CD4-positive, alpha-beta T cell (primary cell): ENCODE results near the gene SBNO2. TPM values are rescaled to one million over a fixed set of nuclear protein-coding genes. Genes with fewer than 3 reads are reported as not detected.
A peak's percentile ranks its signal among the peaks of the same experiment; 100 is the strongest.

Experiments used
- ATAC-seq: fragments of 200-7000 bp; cut with Tn5 transposase; one replicate; pipeline ENCODE4 v1.10.0; 2022; ENCODE audit warnings: mild to moderate bottlenecking; ENCODE audit not compliant: poor library complexity
- CTCF ChIA-PET: fragments of 350-600 bp; sonication (Branson Sonifier 250); formaldehyde crosslinking; loops from one replicate; lab custom pipeline; 2021; ENCODE audit warnings: antibody characterized with exemption, inconsistent platforms; lab: Charles Lee
- POLR2A ChIA-PET: fragments of 350-600 bp; sonication (Branson Sonifier 250); formaldehyde crosslinking; loops from one replicate; lab custom pipeline; 2021; ENCODE audit warnings: antibody characterized with exemption, inconsistent platforms; lab: Charles Lee
- DNase-seq, 14 experiments: peaks; one replicate each; pipeline ENCODE4 v3.0.0-alpha.2; 2013 to 2020; ENCODE audit warnings: mixed read lengths in 2 of 14
- H3K27ac ChIP-seq, 2 donors: one replicate each; pipeline versions ENCODE4 v1.5.1 to v1.7.0; 2013; ENCODE audit warnings: low read length in 2 of 2, low read depth in 1 of 2, mild to moderate bottlenecking in 1 of 2
- H3K27me3 ChIP-seq, 2 experiments: 1 replicate in 1 of 2; 2 replicates in 1 of 2; pipeline versions ENCODE4 v1.6.1 to v1.7.0; 2013; ENCODE audit warnings: low read length in 2 of 2, control low read depth in 1 of 2, mild to moderate bottlenecking in 1 of 2, moderate library complexity in 1 of 2; ENCODE audit not compliant: insufficient read depth in 2 of 2, control insufficient read depth in 1 of 2
- H3K36me3 ChIP-seq: one replicate; pipeline ENCODE4 v1.6.1; 2013; ENCODE audit warnings: low read length, control low read depth; ENCODE audit not compliant: insufficient read depth
- H3K4me1 ChIP-seq: one replicate; pipeline ENCODE4 v1.6.1; 2013; ENCODE audit warnings: low read length, control low read depth; ENCODE audit not compliant: insufficient read depth
- H3K4me3 ChIP-seq: one replicate; pipeline ENCODE4 v1.5.1; 2013; ENCODE audit warnings: mild to moderate bottlenecking, low read length, moderate library complexity
- H3K9me3 ChIP-seq, 2 experiments: 1 replicate in 1 of 2; 2 replicates in 1 of 2; pipeline versions ENCODE4 v1.6.1 to v1.7.0; 2013; ENCODE audit warnings: low read length in 2 of 2, mild to moderate bottlenecking in 2 of 2, control low read depth in 1 of 2, moderate library complexity in 1 of 2; ENCODE audit not compliant: control insufficient read depth in 1 of 2, insufficient read depth in 1 of 2
- H3K27ac Mint-ChIP-seq: one replicate; pipeline ENCODE4 v1.8.0; 2020; ENCODE audit warnings: mixed read lengths
- H3K27me3 Mint-ChIP-seq: one replicate; pipeline ENCODE4 v1.8.0; 2021; ENCODE audit warnings: mixed read lengths
- H3K36me3 Mint-ChIP-seq: one replicate; pipeline ENCODE4 v1.8.0; 2021; ENCODE audit warnings: low read depth, mixed read lengths
- H3K4me1 Mint-ChIP-seq: one replicate; pipeline ENCODE4 v1.8.0; 2021; ENCODE audit warnings: low read depth, mixed read lengths
- H3K4me3 Mint-ChIP-seq: one replicate; pipeline ENCODE4 v1.8.0; 2020; ENCODE audit warnings: mild to moderate bottlenecking, mixed read lengths
- H3K9me3 Mint-ChIP-seq: one replicate; pipeline ENCODE4 v1.8.0; 2020; ENCODE audit warnings: mixed read lengths
- intact Hi-C, 2 experiments: fragments of 100-400 bp; cut with DNase I in 1 of 2; cut with micrococcal nuclease in 1 of 2; formaldehyde crosslinking; loops; one replicate each; pipeline versions ENCODE4 v1.15.1 to v1.9.0; 2023 to 2025; cut with DNase I, micrococcal nuclease
- total RNA-seq, 174 experiments: library from RNA in 2 of 174; stranded (reverse) in 2 of 174; gene quantifications; one replicate each; pipeline ENCODE4 v1.2.3 and lab custom pipeline; 2021 to 2026
- TF ChIP-seq, protein P1 (sequence below): fragments of 200-600 bp; IDR thresholded peaks from one replicate; pipeline ENCODE4 v1.8.0; 2022; ENCODE audit warnings: antibody characterized with exemption, mild to moderate bottlenecking

The SBNO2 gene
- total RNA-seq, 2 experiments from 2014 or later: 126 to 137 TPM

DNA sequence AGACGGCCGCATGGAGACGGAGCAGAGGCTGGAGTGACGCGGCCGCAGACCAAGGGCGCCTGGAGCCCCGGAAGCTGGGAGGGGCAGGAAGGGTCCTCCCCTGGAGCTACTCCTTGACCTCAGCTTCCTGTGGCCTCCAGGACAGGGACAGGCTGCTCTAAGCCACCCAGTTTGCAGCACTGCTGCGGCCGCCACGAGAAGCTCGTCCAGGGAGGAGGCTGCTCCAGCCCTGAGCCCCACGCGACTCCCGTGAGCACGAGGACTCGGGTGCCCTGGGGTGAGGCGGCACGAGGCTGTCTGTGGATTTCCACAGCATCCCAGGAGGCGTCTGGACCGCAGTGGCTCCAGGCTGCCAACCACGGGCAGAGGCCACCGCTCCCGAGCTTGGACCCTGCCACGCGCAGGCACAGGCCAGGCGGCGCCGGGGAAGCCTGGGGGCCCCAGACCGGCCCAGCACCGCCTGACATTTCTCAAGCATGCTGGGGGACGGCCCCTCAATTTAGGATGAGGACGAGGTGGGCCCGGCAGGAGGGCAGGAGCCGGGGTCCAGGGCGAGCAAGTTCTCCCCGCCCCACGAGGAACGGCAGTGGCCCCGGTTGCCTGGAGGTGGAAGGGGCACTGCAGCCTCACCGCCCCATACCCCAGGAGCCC, 10.7 kb downstream of the SBNO2 start:
- H3K4me3 Mint-ChIP-seq: no peak overlapping the region

DNA sequence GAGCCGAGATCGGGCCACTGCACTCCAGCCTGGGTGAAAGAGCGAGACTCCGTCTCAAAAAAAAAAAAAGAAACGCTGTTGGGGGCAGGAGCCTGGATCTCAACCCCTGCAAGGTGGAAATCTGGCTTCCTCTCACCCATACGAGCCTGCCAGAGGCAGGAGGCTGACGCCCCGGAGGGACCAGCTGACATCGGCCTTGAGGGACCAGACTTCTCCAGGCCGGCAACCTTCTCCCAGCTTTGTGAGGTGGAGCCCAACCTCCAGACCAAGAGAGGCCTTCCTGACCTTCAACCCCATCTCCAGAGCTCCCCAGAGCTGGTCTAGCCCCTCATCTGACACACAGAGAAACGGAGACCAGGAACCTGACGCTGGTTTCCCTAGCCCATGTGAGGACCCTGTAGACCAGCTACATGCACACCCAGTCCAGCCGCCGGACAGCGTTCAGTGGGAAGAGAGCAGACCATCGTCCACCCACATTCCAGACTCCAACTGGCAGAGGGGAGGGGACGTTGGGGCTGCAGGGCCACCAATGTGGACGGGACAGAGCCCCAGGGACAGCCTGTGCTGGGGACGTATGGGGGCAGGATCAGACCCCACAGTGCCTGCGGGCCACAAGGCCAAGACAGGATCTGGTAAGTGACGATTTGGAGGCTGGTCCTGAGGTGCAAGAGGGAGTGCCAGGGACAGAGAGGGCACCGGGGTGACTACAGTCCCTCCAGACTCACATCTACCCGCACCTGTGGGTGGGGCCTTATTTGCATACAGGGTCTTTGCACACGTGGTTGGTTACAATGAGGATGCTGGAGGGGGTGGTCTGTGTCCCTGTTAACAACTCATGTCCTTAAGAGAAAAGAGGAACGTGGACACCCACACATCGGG, 11.4 kb downstream of the SBNO2 start:
- peak overlapping the region; percentile 32 for H3K27ac Mint-ChIP-seq
- DNase-seq (no peak), ATAC-seq (no peak)
- no peak overlapping the region for H3K4me3 Mint-ChIP-seq
- intact Hi-C loops: no loop called here
- POLR2A ChIA-PET: no interaction called here
- H3K4me3 ChIP-seq: no peak overlapping the region
- no peak overlapping the region for H3K27ac ChIP-seq
- peaks cover 17% of the 10 kb centered on the region for H3K36me3 ChIP-seq
- H3K4me1 Mint-ChIP-seq: peaks cover 5% of the 10 kb centered on the region
- no peaks in the 10 kb centered on the region for H3K27me3 Mint-ChIP-seq
- no peaks in the 10 kb centered on the region for H3K27me3 ChIP-seq
- H3K4me1 ChIP-seq: peaks cover 4% of the 10 kb centered on the region
- CTCF ChIA-PET: interaction anchor here (1.5 kb wide), 1 partner anchor 49 kb away, joined by 3 read pairs; no protein-coding TSS in a partner anchor
- H3K9me3 ChIP-seq: no peaks in the 10 kb centered on the region
- TF ChIP-seq, protein P1, sequence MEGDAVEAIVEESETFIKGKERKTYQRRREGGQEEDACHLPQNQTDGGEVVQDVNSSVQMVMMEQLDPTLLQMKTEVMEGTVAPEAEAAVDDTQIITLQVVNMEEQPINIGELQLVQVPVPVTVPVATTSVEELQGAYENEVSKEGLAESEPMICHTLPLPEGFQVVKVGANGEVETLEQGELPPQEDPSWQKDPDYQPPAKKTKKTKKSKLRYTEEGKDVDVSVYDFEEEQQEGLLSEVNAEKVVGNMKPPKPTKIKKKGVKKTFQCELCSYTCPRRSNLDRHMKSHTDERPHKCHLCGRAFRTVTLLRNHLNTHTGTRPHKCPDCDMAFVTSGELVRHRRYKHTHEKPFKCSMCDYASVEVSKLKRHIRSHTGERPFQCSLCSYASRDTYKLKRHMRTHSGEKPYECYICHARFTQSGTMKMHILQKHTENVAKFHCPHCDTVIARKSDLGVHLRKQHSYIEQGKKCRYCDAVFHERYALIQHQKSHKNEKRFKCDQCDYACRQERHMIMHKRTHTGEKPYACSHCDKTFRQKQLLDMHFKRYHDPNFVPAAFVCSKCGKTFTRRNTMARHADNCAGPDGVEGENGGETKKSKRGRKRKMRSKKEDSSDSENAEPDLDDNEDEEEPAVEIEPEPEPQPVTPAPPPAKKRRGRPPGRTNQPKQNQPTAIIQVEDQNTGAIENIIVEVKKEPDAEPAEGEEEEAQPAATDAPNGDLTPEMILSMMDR: no peak
- H3K36me3 Mint-ChIP-seq: no peaks in the 10 kb centered on the region
- H3K9me3 Mint-ChIP-seq: no peaks in the 10 kb centered on the region

More for the DNA sequence above, 10.7 kb downstream of the SBNO2 start:
- ChIA-PET CTCF (interaction anchor here (1.5 kb wide), 1 partner anchor 50 kb away, joined by 3 read pairs; no protein-coding TSS in a partner anchor), POLR2A (no interaction called here)
- H3K4me1 ChIP-seq: peaks cover 9% of the 10 kb centered on the region
- TF ChIP-seq, protein P1: no peak
- intact Hi-C loops: no loop called here
- H3K27ac Mint-ChIP-seq: peak overlapping the region; percentile 32
- H3K9me3 ChIP-seq: no peaks in the 10 kb centered on the region
- ATAC-seq: no peak
- peaks cover 16% of the 10 kb centered on the region for H3K36me3 ChIP-seq
- H3K9me3 Mint-ChIP-seq: no peaks in the 10 kb centered on the region
- DNase-seq: no peak
- H3K4me3 ChIP-seq: no peak overlapping the region
- no peaks in the 10 kb centered on the region for H3K27me3 ChIP-seq
- peaks cover 5% of the 10 kb centered on the region for H3K4me1 Mint-ChIP-seq
- no peak overlapping the region for H3K27ac ChIP-seq
- no peaks in the 10 kb centered on the region for H3K36me3 Mint-ChIP-seq
- H3K27me3 Mint-ChIP-seq: no peaks in the 10 kb centered on the region

DNA sequence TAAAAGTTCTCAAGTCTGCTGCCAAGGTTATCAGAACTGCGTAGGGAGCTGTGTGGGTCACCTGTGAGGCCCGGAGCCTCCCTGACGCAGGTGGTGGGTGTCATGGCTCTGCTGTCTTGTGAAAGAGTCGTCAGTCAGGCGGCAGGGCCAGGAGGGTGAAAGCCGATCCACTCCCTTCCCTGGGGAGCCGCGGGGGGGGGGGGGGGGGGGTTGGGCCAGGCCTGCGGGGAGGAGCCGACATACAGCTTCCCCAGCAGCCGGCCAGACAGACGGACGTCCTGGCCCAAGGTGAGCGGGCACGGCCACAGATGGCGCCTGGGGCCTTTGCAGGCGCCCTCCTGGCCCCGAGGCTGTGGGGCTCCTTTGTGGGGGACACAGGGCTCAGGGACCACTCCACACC, 12.4 kb downstream of the SBNO2 start:
- POLR2A ChIA-PET: no interaction called here
- Mint-ChIP-seq H3K27ac (no peak overlapping the region), H3K9me3 (no peaks in the 10 kb centered on the region), H3K4me3 (no peak overlapping the region), H3K4me1 (peaks cover 5% of the 10 kb centered on the region), H3K27me3 (no peaks in the 10 kb centered on the region), H3K36me3 (no peaks in the 10 kb centered on the region)
- no peak overlapping the region for H3K4me3 ChIP-seq
- peaks cover 14% of the 10 kb centered on the region for H3K36me3 ChIP-seq
- H3K27me3 ChIP-seq: no peaks in the 10 kb centered on the region
- TF ChIP-seq, protein P1: no peak
- no peak overlapping the region for H3K27ac ChIP-seq
- no peak for ATAC-seq
- no peak for DNase-seq
- H3K4me1 ChIP-seq: peaks cover 4% of the 10 kb centered on the region
- CTCF ChIA-PET: no interaction called here
- intact Hi-C loops: no loop called here
- H3K9me3 ChIP-seq: no peaks in the 10 kb centered on the region
